Measurements from ENCODE around the gene MOSPD3. TPM values are rescaled to one million over a fixed set of nuclear protein-coding genes. Genes with fewer than 3 reads are reported as not detected.
"Not testable (repeated sequence)": the region's sequence is repeated elsewhere in the genome, so short reads cannot be mapped to it uniquely, and the experiment has no call there.

Gene MOSPD3
- total RNA-seq, 1 donor from 2014 or later: 21.2 TPM

GRCh38 chr7:100662194-100662776 is 49.9 kb downstream of the MOSPD3 start:
- not testable (repeated sequence) for DNase-seq (ENCODE audit: extremely low read depth, low read depth, low spot score)

Other genes starting within 250 kb of the MOSPD3 start
- 2.5 TPM in 1 of 2 replicates, not detected in the other for gene PILRA, start 239.1 kb upstream of the MOSPD3 start, total RNA-seq
- 0.78 and 4.5 TPM in 2 replicates for gene ZCWPW1, start 183.8 kb upstream of the MOSPD3 start, total RNA-seq
- gene MEPCE, start 182.7 kb upstream of the MOSPD3 start, total RNA-seq: 32.9 and 41.1 TPM in 2 replicates
- 31.7 and 42.9 TPM in 2 replicates for gene PPP1R35, start 176.0 kb upstream of the MOSPD3 start, total RNA-seq
- gene SPACDR, start 148.3 kb upstream of the MOSPD3 start, total RNA-seq: 1.0 TPM in 1 of 2 replicates, not detected in the other
- 66.1 and 75.2 TPM in 2 replicates for gene TSC22D4, start 133.3 kb upstream of the MOSPD3 start, total RNA-seq
- 2.5 and 3.6 TPM in 2 replicates for gene NYAP1, start 128.6 kb upstream of the MOSPD3 start, total RNA-seq
- gene AGFG2, start 73.3 kb upstream of the MOSPD3 start, total RNA-seq: 29.2 and 37.3 TPM in 2 replicates
- gene SAP25, start 38.6 kb upstream of the MOSPD3 start, total RNA-seq: 0.29 and 1.8 TPM in 2 replicates
- 42.4 and 93.0 TPM in 2 replicates for gene LRCH4, start 26.4 kb upstream of the MOSPD3 start, total RNA-seq
- gene FBXO24, start 26.2 kb upstream of the MOSPD3 start, total RNA-seq: not detected in 2 replicates
- gene PCOLCE, start 10.2 kb upstream of the MOSPD3 start, total RNA-seq: 2.9 and 5.7 TPM in 2 replicates
- gene TFR2, start 29.0 kb downstream of the MOSPD3 start, total RNA-seq: 0.29 TPM in 1 of 2 replicates, not detected in the other
- not detected in 2 replicates for gene ACTL6B, start 43.9 kb downstream of the MOSPD3 start, total RNA-seq
- 315 and 318 TPM in 2 replicates for gene GNB2, start 61.2 kb downstream of the MOSPD3 start, total RNA-seq
- 14.4 and 25.7 TPM in 2 replicates for gene GIGYF1, start 81.7 kb downstream of the MOSPD3 start, total RNA-seq
- 27.8 and 37.2 TPM in 2 replicates for gene POP7, start 93.6 kb downstream of the MOSPD3 start, total RNA-seq
- gene EPO, start 107.9 kb downstream of the MOSPD3 start, total RNA-seq: not detected in 2 replicates
- gene ZAN, start 121.1 kb downstream of the MOSPD3 start, total RNA-seq: not detected in 2 replicates
- 157 and 191 TPM in 2 replicates for gene EPHB4, start 215.0 kb downstream of the MOSPD3 start, total RNA-seq
- gene SLC12A9, start 240.2 kb downstream of the MOSPD3 start, total RNA-seq: 30.2 and 31.9 TPM in 2 replicates

Data from glomerular endothelial cell (primary cell).